Stimulated activated CD4-positive, alpha-beta T cell treated with anti-CD3 and anti-CD28 coated beads, Interleukin-4, amount 100 ng/mL, for 1 hour (primary cell): ENCODE results near the gene SDS.

Experiments
- DNase-seq: peaks from one replicate; pipeline ENCODE4 v3.0.0-alpha.2; 2020

SDS gene

GRCh38 chr12:113398346-113399290 is 5.1 kb downstream of the SDS start:
- no peak for DNase-seq

- DNase-seq: no peak
Observed at GRCh38 chr12:113397497-113398197, 6.0 kb downstream of the SDS start.

GRCh38 chr12:113396828-113397496 is 6.7 kb downstream of the SDS start:
- DNase-seq: no peak

GRCh38 chr12:113396200-113396599 is 7.5 kb downstream of the SDS start:
- DNase-seq: no peak

DNA sequence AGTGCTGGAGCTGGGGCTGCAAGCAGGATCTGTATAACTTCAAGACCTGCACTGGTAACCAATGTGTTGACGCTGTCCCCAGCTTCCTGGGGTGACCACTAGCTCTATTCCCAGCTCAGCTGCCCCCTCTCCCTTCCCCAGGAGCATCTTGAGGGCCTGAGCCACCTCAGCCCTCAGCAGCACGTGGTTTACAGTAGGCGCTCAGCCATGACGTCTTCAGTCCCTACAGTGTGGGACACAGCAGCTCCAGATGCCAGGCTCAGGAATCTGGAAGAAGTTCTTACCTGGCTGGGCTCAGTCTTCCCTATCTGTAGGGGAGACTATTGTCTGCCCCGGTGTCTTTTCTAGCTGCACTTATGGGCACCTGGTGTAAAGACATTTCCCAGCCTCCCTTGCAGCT is 8.6 kb downstream of the SDS start:
- no peak for DNase-seq

DNA sequence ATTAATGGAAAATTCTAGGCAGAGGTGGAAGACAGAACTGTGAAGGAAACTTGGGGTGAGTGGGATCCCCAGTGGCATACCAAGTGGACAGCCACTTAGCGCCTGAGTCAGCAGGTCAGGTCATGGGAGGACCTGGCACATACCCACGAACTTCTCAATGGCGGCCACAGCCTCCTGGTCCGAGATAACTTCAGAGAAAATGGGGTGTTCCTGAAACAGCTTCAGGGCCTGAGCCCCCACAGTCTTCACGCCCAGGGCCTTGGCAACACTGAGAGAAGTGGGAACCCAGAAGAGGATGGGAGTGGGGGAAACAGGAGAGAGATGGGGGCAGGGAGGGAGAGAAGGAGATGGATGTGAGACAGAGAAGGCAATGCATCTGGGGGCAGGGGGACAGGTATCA is 9.9 kb downstream of the SDS start:
- DNase-seq: no peak

GRCh38 chr12:113392988-113393579 is 10.6 kb downstream of the SDS start:
- DNase-seq: no peak

DNA sequence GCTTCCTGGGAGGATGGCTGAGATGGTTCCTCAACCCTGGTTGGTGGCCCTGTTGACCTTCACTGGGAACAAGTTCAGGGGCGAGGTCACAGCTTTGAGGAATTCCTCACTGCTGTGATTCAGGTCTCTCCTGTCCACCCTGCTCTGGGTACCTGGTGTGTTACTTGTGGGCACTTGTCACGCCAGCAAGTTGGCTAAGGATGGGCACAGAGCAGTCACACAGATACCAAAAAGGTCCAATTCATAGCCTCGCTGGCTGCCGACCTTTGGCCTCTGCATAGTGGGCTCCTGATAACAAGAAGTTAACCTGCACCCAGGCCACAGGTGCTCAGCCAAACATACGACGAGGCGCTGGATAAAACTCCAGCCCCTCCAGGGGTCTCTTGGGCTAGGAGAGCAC is 11.2 kb downstream of the SDS start:
- no peak for DNase-seq

DNA sequence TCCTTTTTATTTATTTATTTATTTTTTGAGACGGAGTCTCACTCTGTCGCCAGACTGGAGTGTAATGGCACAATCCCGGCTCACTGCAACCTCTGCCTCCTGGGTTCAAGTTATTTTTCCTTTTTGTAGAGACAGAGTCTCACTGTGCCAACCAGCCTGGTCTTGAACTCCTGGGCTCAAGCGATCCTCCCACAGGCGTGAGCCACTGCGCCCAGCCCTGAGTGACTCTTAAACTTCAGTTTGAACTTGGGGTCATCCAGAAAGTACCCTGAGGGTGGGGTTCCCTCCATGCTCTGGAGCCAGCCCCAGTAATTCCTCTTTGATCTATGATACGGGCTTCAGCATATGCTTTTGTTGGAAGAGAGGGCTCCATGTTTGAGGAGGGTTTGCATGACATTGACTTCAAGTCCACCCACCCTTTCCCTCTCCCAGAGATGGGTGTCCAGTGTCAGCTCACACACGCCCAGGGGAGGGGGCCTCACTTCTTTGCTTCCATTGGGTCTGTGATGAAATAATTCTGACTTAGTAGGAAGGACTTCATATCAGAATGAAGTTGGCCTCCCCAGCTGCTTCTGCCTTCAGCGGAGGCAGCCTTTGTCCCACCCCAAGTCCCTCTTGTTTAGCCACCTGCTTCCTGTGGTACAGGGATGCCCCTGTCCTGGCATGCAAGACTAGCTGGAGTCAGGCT is 11.9 kb downstream of the SDS start:
- DNase-seq: no peak

DNA sequence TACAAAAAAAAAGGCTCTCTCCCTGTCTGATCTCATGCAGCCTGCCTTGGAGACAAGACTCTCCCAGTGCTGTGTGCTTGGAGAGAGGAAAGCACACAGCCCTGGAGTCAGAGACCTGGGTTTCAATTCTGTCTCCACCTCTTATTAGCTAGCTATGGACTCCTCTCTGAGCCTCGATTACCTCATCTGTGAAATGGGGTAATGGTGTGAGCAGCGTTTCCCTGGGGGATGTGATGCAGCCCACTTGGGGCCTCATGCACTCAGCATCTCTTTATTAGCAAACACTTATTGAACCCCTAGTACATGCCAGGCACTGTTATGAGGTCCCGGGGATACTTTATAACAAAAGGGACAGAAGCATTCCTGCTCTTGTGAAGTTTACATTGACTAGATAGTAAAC is 12.5 kb downstream of the SDS start:
- DNase-seq: no peak

DNA sequence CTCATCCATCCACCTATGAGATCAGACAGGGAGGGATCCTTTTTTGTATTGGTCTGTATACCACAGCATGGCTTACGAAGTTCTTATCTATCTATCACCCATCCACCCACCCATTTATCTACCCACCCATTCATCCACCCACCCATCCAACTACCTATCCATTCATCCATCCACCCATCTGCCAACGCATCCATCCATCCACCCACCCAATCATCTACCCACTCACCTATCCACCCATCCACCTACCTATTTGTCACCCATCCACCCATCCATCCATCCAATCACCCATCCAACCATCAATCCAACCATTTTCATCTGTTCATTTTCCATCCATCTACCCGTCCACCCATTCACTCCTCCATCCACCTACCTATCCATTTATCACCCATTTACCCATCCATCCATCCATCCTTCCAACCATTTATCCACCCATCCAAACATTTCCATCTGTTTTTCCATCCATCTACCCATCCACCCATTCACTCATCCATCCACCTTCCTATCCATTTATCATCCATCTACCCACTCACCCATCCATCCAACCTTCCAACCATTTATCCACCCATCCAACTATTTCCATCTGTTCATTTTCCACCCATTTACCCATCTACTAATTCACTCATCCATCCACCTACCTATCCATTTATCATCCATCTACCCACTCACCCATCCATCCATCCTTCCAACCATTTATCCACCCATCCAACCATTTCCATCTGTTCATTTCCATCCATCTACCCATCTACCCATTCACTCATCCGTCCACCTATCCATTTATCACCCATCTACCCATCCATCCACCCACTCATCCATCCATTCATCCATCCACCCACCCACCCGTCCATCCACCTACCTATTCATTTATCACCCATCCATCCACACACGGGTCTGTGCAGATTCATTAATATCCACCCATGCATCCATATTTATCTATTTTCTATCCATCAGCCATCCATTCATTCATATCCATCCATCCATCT is 13.3 kb downstream of the SDS start:
- no peak for DNase-seq

GRCh38 chr12:113388351-113388750 is 15.3 kb downstream of the SDS start:
- DNase-seq: no peak

GRCh38 chr12:113387631-113388030 is 16.1 kb downstream of the SDS start:
- DNase-seq: no peak

DNA sequence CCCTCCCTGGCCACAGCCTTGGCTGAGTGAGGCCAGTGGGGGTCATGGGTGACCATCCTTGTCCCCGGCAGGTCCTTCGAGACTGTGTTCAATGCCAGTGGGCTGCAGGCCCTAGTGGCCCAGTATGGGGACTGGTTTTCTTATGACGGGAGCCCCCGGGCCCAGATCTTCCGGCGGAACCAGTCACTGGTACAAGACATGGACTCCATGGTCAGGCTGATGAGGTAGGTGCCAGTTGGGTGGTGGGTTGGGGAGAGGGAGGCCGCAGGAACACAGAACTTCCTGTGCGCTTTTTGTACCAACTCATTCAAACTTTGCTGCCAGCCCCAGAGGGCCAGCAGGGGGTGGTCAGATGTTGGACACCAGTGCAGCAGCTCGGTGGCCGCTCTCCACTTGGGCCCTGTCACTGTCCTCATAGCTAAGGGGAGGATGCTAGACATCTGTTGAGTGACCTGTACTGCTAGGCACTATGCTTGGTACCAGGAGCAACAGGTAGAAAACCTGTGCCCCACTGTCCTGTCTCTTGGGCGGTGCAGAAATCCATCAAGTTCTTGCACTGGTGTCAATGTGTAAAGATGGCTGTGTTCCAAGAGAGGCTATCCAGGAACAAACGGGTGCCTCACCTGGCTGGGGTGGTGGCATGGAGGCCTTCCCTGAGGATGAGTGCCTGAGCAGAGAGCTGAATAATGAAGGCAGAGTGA is 16.7 kb downstream of the SDS start:
- no peak for DNase-seq

GRCh38 chr12:113385282-113385882 is 18.3 kb downstream of the SDS start:
- no peak for DNase-seq

- DNase-seq: no peak
Observed at GRCh38 chr12:113384778-113385177, 18.9 kb downstream of the SDS start.

- DNase-seq: no peak
Observed at GRCh38 chr12:113382206-113382605, 21.5 kb downstream of the SDS start.

GRCh38 chr12:113381220-113381619 is 22.5 kb downstream of the SDS start:
- DNase-seq: no peak

DNA sequence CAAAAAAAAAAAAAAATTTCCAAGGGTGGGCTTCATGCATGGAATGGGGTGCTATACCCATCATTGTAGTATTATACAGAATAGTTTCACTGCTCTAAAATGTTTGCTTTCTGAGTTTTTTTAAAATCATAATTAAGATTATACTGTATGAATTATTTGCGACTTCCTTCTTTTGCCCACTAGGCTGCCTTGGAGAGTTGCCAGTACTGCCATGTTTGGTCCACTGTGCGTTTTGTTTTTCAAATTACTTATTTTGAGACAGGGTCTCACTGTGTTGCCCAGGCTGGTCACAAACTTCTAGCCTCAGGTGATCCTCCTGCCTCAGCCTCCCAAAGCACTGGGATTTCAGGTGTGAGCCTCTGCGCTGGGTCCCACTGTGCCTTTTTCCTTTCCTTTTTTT is 25.4 kb downstream of the SDS start:
- no peak for DNase-seq

DNA sequence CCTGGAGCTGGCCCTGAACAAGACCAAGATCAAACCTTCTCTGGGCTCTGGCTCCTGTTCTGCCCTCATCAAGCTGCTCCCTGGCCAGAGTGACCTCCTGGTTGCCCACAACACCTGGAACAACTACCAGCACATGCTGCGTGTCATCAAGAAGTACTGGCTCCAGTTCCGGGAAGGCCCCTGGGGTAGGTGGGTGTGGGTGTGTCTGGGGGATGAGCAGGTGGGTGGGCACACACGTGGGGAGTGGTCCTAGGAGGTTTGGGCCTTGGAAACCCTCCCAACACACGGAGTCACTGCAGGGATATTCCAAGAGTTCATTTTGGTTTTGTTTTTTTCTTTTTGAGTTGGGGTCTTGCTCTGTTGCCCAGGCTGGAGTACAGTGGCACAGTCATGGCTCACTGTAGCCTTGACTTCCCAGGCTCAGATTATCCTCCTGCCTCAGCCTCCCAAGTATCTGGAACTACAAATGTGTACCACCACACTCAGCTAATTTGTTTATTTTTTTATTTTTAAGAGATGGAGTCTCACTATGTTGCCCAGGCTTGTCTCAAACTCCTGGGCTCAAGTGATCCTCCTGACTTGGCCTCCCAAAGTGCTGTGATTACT is 28.8 kb downstream of the SDS start:
- DNase-seq: no peak
